GM19324 (cell line): ENCODE results near the gene GRB10.

ENCODE experiments used
- ATAC-seq: cut with Tn5 transposase; IDR thresholded peaks from one replicate; pipeline ENCODE4 v1.9.1; 2021; ENCODE audit warnings: mild to moderate bottlenecking, moderate library complexity; ENCODE audit not compliant: unreplicated experiment, low FRiP score

GRB10 gene

DNA sequence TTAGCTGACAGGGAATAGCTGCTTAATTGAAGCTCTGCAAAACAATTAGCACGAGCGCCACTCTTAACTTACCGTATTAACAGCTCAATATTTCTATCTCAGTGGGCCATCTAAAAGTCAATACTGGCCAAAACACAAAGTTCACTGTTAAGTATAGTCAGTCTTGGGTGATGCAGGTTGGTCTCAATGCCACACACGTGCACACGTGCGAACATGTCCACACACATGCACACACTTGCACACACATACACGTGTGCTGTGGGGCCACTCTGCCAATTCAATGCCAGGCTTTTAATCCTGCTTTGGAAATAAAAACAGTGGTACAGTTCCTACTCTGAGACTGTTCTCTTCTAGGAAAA lies 105.1 kb downstream of the GRB10 start:
- no peak for ATAC-seq

DNA sequence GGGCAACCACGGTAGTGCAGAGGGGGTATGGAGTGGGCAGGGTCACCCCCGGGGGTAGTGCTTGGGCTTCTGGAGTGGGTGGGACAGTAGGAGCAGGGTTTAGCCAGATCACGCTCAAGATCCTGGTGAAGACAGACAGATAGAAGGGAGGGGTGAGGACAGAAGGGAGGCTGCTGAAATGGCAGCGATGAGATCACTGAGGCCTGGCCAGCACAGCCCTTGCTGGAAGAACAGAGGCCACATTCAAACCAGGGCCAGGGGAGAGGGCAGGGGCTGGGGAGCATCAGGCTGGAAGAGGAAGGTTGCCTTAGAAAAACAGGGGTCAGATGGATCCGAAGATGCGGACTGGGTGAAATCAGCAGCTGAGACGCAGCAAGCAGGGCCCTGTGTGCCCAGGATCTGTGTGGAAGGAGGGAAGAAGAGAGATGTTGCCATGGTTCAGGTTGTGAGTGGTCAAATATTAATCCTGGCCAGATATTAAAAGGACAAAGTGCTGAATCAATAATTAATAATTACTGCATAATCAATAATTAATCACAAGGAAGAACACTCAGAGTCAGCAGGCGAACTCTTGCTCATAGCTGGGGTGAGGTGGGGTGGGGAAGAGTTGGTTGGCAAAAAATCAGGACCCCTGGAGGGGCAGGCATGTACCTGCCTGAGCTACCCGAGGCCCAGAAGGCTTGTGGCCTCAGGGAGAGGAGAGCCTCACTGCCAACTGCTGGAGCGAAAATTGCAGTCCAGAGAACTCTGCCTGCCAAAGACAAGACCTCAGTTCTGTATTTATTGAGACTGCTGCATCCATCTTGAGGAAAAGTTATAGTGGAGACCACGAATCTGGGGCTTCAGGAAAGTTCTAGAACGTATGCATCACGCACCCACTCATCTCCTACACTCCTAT lies 105.7 kb downstream of the GRB10 start:
- no peak for ATAC-seq

DNA sequence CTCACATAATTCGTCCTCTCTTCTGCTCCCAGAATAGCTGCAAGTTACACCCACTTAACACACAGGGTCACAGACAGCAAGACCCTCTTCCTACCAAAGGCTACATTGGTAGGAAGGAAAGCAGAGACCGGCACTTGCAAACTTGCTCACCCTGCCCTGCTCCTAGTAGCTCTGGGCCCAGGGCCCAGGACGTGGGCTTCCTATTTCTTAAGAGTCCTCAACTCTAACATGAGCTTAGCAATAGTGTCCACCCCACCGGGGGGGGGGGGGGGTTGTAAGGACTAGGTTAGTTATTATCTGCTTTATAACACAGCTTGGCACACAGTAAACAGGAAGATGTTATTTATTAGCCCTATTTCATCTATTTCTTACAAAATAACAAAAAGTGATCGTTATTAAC lies 106.6 kb downstream of the GRB10 start:
- ATAC-seq, result no peak

DNA sequence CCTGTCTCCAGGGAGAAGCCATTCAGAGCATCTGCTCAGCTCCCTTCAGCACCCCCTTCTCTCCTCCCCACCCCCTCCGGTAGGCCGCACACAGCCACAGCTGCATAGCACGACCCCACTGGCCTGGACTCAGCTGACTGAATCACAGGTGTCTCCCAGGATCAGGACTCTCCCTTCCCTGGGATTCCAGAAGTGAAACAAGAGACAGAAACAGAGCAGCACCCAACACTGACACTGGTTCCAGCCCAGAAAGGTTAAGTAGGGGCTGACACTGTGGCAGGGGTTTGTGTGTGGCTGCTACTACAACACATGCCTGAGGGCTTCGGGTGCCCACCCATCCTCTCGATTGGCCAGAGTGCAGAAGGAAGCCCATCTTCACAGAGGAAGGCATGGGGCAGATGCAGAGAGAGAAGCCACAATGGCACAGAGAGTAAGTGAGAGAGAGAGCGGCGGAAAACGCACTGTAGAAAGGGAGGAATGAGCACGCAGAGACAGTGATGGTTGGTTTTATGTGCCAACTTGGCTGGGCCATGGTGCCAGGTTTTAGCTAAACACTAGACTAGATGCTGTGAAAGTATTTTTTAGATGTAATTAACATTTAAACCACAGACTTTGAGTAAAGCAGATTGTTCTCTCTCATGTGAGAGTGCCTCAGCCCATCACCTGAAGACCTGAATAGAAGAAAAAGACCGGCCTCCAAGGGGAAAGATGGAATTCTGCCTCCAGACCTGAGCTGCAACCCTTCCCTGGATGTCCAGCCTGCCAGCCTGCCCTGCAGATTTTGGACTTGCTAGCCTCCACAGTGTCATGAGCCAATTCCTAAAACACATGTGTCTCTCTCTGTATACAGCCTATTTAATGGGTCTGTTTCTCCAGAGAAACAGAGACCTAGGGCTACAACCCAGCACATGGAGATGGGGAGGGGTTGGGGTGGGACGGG lies 107.5 kb downstream of the GRB10 start:
- ATAC-seq, result no peak

DNA sequence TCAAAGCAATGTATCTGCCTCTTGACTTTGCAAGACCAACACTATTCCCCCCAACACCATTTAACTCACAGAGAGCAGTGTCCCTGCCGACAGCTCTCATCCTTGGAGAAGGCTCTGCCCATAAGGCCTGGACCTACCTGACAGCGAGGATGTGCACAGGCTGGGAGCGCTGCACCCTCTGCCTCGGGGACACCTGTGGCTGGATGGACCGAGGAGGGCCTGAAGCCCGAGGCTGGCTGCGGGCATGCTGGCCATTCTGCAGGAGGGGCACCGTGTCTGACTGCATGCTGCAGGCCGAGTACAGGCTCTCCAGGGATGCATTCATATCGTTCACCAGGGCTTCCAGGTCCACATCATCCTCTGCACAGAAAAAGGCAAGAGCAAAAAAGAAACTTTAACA lies 108.4 kb downstream of the GRB10 start:
- ATAC-seq, result no peak

DNA sequence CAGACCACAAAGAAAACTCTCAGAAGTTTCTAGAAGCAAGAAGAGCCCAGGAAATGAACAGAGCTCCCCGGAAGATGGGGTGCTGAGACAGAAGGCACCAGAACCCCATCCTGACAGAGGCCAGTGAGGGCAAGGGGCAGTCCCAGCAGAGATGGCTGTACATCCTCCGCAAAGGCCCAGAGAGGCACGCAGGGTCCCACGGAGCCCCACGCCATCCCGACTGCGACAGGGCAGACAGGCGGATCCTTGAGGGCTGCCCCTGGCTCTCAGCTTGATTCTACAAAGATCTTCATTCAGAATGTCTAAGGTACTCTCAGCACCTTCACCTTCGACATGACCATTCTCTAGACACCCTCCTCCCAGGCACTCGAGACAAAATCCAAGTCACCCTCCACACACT lies 109.6 kb downstream of the GRB10 start:
- no peak for ATAC-seq

DNA sequence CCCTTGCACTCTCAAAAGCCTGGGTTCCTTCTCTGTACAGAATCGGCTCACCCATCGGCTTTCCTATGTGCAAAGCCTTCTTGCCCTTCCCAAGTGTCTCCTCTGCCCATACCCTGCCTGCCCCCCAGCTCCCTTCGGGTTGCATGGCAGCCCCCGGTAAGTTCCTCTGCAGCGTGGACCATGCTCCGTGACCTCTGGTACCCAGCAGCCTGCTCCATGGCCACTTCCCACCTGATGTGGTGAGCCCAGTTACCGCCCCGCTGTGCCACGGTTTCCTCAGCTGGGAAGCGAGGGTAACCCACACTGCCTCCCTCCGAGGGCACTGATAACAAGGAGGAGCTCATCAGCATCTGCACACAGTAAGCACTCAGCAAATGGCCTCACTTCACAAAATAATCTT lies 110.7 kb downstream of the GRB10 start:
- no peak for ATAC-seq

DNA sequence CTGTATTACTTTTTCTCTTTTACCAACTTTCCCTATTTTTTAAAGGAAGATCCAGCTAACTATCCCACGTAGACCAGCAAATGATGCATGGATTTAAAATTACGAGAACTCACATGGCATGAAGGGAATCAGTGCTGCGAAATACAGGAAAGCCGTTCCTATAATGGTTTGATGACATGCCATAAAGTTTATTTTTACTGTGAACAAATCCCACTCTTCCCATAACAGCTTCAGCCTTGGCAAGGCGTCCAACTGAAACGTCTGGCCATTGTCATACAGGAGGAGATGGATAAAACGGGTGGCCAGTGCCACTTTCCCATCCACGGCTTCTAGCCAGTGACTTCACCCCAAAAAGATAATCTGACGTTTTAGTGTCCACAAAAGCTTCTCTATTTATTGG lies 111.3 kb downstream of the GRB10 start:
- no peak for ATAC-seq

DNA sequence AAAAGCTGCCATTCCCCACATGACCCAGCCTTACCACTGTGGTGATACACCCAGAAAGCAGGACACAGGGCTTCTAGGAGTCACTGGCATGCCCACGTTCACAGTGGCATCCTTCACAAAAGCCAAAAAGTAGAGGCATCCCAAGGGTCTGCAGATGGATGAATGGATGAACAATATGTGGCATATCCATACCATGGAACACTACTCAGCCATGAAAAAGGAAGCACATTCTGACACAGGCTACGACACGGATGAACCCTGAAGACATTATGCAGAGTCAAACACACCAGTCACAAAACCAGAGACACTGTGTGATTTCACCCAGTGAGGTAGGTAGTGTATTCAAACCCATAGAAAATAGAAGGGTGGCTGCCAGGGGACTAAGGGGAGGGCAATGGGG lies 112.8 kb downstream of the GRB10 start:
- no peak for ATAC-seq

DNA sequence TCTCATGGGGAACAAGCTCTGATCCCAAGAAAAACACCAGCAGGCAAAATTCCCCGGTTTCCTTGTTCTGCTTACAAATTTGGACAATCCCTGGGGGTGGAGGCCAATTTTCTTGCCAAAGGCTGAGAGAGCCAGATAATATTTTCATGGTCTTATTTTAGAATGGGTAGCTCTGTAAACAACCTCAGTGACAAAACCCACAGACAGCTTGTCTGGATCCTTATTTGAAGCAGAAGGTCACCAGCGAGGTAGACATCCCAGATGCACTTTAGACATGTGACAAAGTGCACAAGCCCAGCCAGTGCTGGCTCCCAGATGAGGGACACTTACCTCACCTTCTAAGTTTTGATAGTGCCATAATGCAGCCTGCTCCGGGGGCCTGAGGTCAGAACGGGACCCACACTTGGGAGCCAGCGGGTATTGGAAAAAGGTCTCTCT lies 114.9 kb downstream of the GRB10 start:
- ATAC-seq, result no peak

DNA sequence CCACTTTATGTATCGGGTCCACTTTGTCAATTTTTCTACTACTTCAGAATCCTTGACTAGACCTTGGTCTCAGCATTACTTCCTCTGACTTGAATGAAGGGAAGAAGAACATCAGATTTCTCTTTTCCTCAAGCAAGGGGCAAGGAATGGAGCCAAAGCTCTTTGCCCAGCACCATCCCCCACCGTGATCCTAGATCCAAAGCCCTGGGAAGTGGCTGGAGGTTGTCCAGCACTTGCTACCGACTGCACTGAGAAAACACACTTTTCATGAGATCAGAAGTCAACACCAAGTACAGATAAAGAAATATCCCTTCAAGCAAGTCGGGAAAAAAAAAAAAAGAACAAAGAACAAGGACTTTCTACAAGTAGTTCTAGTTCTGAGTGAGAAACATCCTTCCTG lies 115.4 kb downstream of the GRB10 start:
- no peak for ATAC-seq

DNA sequence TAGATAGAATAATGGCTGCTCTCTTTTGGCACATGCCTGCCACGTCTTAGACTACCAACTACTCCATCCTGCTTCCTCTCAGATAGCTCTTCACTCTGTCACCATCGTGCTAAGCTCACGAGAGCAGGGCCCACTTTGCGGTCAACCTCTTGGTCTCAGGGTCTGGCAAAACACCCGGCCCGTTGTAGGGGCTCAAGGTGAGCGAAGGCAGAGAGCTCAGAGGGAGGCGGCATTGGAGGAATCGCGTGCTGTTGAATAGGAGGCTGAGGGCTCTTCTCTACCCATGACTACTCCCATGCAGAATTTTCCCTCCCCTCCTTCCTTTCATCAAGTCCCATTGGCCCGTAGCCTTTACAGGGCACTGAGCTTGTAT lies 116.6 kb downstream of the GRB10 start:
- ATAC-seq, result no peak

DNA sequence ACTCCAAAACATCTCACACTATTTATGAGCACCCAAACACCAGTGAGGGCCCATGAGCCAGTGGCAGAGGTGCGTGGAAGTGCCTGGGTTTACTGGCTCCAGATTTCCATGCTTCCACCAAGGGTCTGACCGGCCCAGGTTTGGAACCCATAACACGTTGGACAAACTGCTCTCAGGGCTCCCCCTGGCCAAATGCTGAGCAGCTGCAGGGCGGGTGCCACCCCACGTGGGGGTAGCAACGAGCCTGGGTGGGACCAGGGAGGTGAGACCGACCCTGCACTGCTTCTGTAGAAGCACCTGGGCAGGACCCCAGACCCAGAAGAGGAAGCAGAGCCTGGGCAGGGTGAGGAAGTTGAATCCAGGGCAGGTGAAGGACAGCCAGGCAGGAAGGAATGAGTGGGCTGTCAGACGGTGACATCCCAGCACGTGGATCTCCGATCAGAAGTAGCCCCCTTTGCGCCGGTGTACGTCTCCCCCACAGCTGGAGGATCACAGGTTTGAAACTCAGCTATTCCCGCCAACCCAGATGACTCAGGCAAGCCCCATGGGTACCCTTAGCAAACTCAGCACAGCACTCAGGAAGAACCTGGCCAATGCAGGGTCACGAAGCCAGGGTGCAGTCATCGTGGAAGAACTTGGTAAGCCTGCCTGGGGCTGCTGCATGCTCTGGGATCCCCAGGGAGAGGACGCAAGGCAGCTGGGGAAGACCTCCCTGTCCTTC lies 117.1 kb downstream of the GRB10 start:
- no peak for ATAC-seq

DNA sequence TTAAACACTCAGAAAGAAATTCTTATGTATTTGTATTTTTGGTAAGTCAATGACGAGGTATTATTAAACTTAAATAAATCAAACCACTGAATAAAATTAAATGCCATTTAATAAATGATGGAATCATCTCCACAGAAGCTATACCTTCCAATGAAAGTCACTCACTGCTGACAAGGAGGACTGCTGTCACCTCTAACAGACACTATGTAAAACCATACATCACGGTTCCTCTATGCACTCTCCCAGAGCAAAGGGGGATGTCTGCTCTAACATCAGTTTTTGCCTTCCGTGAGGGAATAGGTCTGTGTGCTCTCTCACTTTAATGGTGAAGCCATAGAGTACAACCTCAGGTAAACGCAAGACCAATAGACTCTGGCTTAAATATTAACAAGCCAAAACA lies 117.8 kb downstream of the GRB10 start:
- no peak for ATAC-seq

DNA sequence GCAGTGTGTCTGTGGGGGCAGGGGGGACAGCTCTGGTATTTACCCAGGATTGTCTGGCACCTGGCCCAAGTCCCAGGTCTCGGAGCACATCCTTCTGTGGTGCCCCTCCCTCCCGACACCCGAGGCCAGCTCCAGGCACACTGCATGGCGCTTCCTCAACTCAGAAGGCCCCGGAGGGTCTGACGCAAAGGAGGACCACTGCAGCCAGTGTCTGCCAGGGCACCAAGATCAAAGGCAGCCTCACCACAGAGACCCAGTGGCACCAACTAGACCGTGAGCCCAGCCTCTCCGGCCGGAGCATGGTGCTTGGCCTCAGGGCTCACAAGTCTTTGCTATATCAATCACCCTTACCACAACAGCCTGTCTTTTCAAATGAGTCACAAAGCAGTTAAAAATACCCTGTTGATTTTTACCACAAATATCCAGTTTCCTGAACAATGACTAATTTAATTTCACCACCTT lies 118.2 kb downstream of the GRB10 start:
- ATAC-seq, result peak; percentile 18

DNA sequence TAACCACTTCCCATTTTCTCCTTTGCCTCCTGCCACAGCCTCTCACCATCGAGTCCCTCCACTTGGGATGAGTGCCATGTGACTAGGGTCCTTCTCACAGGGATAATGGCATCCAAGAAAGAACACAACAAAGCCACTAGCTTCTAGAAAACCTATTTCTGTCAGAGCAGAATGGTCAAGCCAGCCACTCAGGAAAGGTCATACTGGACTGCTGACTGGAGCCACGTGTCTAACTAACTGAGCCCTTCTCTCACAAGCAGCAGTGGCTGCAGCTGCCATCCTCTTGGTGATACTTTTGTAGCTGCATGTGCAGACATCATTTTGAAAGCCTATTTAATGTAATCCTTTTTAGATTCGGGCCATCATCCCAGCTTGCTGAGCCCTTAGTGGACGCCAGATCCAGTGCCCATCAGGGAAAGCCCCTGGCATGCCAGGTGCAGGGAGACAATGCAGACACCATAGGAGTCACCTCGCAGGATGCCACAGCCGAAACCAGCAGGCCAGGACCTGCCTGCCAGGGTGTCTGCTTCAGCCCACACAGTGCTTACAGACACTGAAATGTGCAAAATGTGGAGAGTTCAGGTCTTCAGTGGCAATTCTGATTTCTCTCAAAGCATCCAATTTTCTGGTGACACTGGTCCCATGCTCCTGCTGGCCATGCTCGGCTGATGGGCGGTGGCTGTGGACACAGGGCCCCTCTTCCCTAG lies 119.1 kb downstream of the GRB10 start:
- ATAC-seq, result no peak

DNA sequence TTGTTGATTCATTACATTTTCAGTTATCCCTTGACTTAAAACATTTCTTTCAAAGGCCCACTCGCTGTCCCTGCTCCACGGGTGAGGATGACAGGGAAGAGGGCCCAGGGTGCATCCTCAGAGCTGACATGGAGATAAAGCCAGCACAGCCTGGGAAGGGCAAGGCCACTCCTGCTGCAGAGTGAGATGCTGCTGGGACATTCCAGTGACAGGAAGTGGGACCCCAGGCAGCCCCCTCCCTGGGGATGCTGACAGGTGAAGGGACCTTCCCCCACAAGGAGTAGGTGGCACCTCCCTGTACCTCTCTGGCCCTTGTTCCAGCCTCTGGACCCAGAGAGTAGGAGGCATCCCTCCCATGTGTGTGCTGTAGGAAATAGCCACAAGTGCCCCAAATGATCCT lies 119.7 kb downstream of the GRB10 start:
- ATAC-seq, result no peak

DNA sequence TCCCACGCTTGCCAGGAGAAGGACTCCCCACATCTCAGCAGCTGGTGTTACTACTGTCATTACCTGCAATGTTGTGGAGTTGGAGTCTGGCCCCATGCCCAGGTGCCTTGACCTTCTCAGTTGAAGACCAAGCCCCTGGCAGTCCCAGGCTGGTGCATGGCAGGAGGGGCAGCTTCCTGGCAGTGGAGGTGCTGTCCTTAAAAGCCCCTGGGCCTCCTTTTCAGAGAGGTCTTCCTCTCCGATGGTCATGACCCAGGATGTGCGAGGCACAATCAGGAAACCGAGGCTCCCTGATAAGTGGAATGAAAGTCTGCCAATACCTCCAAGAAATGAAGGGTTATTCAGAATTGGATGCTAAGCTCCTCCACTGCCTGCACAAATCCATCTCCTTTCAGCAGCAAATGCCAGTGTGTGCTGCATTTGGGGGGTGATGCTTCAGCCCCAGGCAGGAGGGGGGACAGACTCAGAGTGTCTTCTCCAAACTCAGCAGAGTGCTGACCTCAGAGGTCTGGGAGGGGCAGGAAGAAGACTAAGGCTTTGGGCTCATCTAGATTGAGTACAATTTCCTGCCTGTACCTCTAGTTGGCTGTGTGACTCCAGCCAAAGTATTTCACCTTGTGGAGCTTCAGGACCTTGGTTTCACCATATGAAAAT lies 120.5 kb downstream of the GRB10 start:
- ATAC-seq, result peak; percentile 22

DNA sequence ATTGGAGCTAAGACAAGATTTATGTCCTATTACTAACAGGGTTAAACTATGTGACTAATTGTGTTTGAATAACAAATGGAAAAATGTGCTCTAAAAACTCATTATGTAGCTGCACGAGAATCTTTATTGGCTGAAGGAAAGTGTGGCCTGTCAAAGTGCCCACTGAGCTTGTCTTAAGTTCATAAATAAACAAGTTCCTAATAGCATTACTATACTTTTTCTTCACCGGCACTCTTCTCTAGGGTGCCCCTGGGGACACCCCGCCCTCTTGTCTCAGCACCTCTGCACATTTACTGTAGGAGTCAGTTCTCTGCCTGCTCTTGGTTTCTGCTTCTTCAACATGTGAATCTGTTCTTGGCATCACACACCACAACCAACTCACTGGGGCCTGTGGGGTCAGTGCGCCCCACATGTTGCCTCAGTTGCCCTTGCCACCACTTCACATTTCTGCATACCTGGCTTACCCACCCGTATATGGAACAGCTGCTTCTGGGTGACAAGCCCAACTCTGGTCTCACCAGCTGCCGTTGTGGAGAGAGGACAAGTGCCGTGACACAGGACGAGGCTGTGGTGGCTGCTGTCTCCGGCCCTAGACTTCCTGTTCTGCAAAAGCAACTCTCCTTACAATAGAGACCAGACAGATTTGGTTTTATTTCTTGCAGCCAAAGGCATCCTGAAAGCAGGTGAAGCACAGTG lies 121.2 kb downstream of the GRB10 start:
- peak; percentile 59 for ATAC-seq
